OCI-LY7 (cell line): ENCODE results near the gene KAZN.

Experiments used
- EZH2phosphoT487 ChIP-seq: fragments of 200-600 bp; sonication (generic); IDR thresholded peaks from 2 replicates; pipeline ENCODE4 v1.6.1; 2018; ENCODE audit warnings: low read depth, borderline replicate concordance, mild to moderate bottlenecking, mixed run types, antibody characterized with exemption, low read length, moderate library complexity, mixed read lengths
- TF ChIP-seq, protein P1 (sequence below): fragments of 200-600 bp; sonication (generic); conservative IDR thresholded peaks from 2 replicates; pipeline ENCODE4 v1.5.1; 2014; ENCODE audit warnings: mild to moderate bottlenecking, antibody characterized with exemption, low read length, moderate library complexity, mixed read lengths

DNA sequence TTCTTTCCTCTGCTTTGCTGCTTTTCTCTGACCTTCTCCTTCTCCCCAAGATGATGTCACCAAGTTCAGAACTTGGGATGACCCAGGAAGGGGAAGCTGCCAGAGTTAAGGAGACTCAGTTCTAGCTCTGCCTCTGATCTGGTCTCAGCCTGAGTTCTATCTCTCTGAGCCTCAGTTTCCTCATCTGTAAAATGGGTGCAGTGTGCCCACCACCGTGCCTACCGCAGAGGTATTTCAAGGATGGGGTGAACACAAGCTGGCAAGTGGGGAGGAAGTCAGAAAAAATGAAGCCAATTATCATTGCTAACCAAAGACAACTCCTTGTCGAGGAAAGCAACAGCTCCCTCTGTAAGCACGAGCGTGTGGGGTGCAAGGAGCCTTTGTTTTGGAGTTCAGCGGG lies 249.7 kb downstream of the KAZN start:
- no peak for TF ChIP-seq EZH2phosphoT487
- TF ChIP-seq, protein P1, sequence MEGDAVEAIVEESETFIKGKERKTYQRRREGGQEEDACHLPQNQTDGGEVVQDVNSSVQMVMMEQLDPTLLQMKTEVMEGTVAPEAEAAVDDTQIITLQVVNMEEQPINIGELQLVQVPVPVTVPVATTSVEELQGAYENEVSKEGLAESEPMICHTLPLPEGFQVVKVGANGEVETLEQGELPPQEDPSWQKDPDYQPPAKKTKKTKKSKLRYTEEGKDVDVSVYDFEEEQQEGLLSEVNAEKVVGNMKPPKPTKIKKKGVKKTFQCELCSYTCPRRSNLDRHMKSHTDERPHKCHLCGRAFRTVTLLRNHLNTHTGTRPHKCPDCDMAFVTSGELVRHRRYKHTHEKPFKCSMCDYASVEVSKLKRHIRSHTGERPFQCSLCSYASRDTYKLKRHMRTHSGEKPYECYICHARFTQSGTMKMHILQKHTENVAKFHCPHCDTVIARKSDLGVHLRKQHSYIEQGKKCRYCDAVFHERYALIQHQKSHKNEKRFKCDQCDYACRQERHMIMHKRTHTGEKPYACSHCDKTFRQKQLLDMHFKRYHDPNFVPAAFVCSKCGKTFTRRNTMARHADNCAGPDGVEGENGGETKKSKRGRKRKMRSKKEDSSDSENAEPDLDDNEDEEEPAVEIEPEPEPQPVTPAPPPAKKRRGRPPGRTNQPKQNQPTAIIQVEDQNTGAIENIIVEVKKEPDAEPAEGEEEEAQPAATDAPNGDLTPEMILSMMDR = no peak
